Measurements from ENCODE around the gene TMPRSS15. TPM values are rescaled to one million over a fixed set of nuclear protein-coding genes. Genes with fewer than 3 reads are reported as not detected.
A peak's percentile ranks its signal among the peaks of the same experiment; 100 is the strongest.

Gene TMPRSS15
- total and polyA plus RNA-seq, 5 donors: not detected

- H3K4me3 ChIP-seq (ENCODE audit: low read length): no peak overlapping the region
- H3K27ac ChIP-seq (ENCODE audit: low read length): no peak overlapping the region
- ATAC-seq (no peak), DNase-seq (no peak)
- H3K27me3 ChIP-seq (ENCODE audit: control insufficient read depth, insufficient read depth): no peaks in the 10 kb centered on the region
- intact Hi-C loops (cut with DNase I): no loop called here
- WGBS: 92% methylated on average over 1 of the region's 1 CpG
- H3K4me1 ChIP-seq (ENCODE audit: control insufficient read depth, insufficient read depth, low read length): no peaks in the 10 kb centered on the region
- no peaks in the 10 kb centered on the region for H3K9me3 ChIP-seq (ENCODE audit: control insufficient read depth, low read length)
These were observed 134.7 kb downstream of the TMPRSS15 start for GRCh38 chr21:18268906-18269305.

- DNase-seq (no peak), ATAC-seq (no peak)
- Histone ChIP-seq H3K27ac (ENCODE audit: low read length) (no peak overlapping the region), H3K9me3 (ENCODE audit: control insufficient read depth, low read length) (no peaks in the 10 kb centered on the region), H3K27me3 (ENCODE audit: control insufficient read depth, insufficient read depth) (no peaks in the 10 kb centered on the region), H3K4me1 (ENCODE audit: control insufficient read depth, insufficient read depth, low read length) (no peaks in the 10 kb centered on the region), H3K4me3 (ENCODE audit: low read length) (no peak overlapping the region)
- intact Hi-C loops (cut with DNase I): no loop called here
- 80% methylated on average over 1 of the region's 1 CpG for WGBS
These were observed 136.1 kb downstream of the TMPRSS15 start for GRCh38 chr21:18267496-18267895.

GRCh38 chr21:18265944-18266343 lies 137.6 kb downstream of the TMPRSS15 start:
- WGBS: 70% methylated on average over 2 of the region's 2 CpGs
- H3K4me1 ChIP-seq (ENCODE audit: control insufficient read depth, insufficient read depth, low read length): no peaks in the 10 kb centered on the region
- DNase-seq (no peak), ATAC-seq (no peak)
- H3K4me3 ChIP-seq (ENCODE audit: low read length): no peak overlapping the region
- H3K27me3 ChIP-seq (ENCODE audit: control insufficient read depth, insufficient read depth): no peaks in the 10 kb centered on the region
- H3K27ac ChIP-seq (ENCODE audit: low read length): no peak overlapping the region
- H3K9me3 ChIP-seq (ENCODE audit: control insufficient read depth, low read length): no peaks in the 10 kb centered on the region
- intact Hi-C loops (cut with DNase I): no loop called here

- WGBS: 65% methylated on average over 2 of the region's 2 CpGs
- DNase-seq: no peak
- no peak overlapping the region for H3K27ac ChIP-seq (ENCODE audit: low read length)
- H3K9me3 ChIP-seq (ENCODE audit: control insufficient read depth, low read length): no peaks in the 10 kb centered on the region
- H3K4me1 ChIP-seq (ENCODE audit: control insufficient read depth, insufficient read depth, low read length): no peaks in the 10 kb centered on the region
- ATAC-seq: peak in 1 of 2 donors; percentile 54
- intact Hi-C loops (cut with DNase I): no loop called here
- no peaks in the 10 kb centered on the region for H3K27me3 ChIP-seq (ENCODE audit: control insufficient read depth, insufficient read depth)
- no peak overlapping the region for H3K4me3 ChIP-seq (ENCODE audit: low read length)
These were observed 149.8 kb downstream of the TMPRSS15 start for GRCh38 chr21:18253799-18254198.

GRCh38 chr21:18253221-18253620 lies 150.4 kb downstream of the TMPRSS15 start:
- WGBS: 54% methylated on average over 2 of the region's 2 CpGs
- H3K27me3 ChIP-seq (ENCODE audit: control insufficient read depth, insufficient read depth): no peaks in the 10 kb centered on the region
- no peak overlapping the region for H3K27ac ChIP-seq (ENCODE audit: low read length)
- intact Hi-C loops (cut with DNase I): no loop called here
- ATAC-seq (peak in 1 of 2 donors; percentile 45), DNase-seq (no peak)
- no peaks in the 10 kb centered on the region for H3K4me1 ChIP-seq (ENCODE audit: control insufficient read depth, insufficient read depth, low read length)
- no peaks in the 10 kb centered on the region for H3K9me3 ChIP-seq (ENCODE audit: control insufficient read depth, low read length)
- H3K4me3 ChIP-seq (ENCODE audit: low read length): no peak overlapping the region

GRCh38 chr21:18252680-18253079 lies 150.9 kb downstream of the TMPRSS15 start:
- H3K9me3 ChIP-seq (ENCODE audit: control insufficient read depth, low read length): no peaks in the 10 kb centered on the region
- no peak for ATAC-seq
- DNase-seq: peak in 2 of 3 donors; percentile 21 to 38
- H3K27ac ChIP-seq (ENCODE audit: low read length): no peak overlapping the region
- no peaks in the 10 kb centered on the region for H3K4me1 ChIP-seq (ENCODE audit: control insufficient read depth, insufficient read depth, low read length)
- WGBS: 37% methylated on average over 5 of the region's 5 CpGs
- intact Hi-C loops (cut with DNase I): no loop called here
- H3K27me3 ChIP-seq (ENCODE audit: control insufficient read depth, insufficient read depth): no peaks in the 10 kb centered on the region
- H3K4me3 ChIP-seq (ENCODE audit: low read length): no peak overlapping the region

- ATAC-seq: no peak
- Histone ChIP-seq H3K27ac (ENCODE audit: low read length) (no peak overlapping the region), H3K27me3 (ENCODE audit: control insufficient read depth, insufficient read depth) (no peaks in the 10 kb centered on the region), H3K9me3 (ENCODE audit: control insufficient read depth, low read length) (no peaks in the 10 kb centered on the region), H3K4me3 (ENCODE audit: low read length) (no peak overlapping the region), H3K4me1 (ENCODE audit: control insufficient read depth, insufficient read depth, low read length) (no peaks in the 10 kb centered on the region)
- intact Hi-C loops (cut with DNase I): no loop called here
- 49% methylated on average over 4 of the region's 4 CpGs for WGBS
- DNase-seq: no peak
These were observed 151.3 kb downstream of the TMPRSS15 start for GRCh38 chr21:18252256-18252655.

DNA sequence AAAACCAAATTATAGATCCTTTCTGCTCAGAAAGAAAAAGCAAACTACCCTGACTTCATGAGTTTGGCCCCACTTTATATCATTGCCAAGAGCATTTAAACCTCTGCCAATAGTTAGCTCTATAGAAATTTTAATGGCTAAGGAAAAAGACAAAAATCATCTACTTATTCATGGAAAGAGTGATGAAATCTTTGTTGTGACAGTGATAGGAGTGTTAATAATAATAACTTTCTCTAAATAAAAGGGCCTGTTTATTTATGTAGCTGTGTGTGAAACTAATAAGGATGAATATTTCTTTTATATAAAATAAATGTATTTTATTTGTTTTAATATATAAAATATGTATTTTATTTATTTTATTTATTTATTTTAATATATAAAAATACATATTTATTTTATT lies 152.5 kb downstream of the TMPRSS15 start:
- no peak for ATAC-seq
- Histone ChIP-seq H3K4me1 (ENCODE audit: control insufficient read depth, insufficient read depth, low read length) (no peaks in the 10 kb centered on the region), H3K4me3 (ENCODE audit: low read length) (no peak overlapping the region), H3K9me3 (ENCODE audit: control insufficient read depth, low read length) (no peaks in the 10 kb centered on the region), H3K27me3 (ENCODE audit: control insufficient read depth, insufficient read depth) (no peaks in the 10 kb centered on the region), H3K27ac (ENCODE audit: low read length) (no peak overlapping the region)
- intact Hi-C loops (cut with DNase I): no loop called here
- DNase-seq: no peak

GRCh38 chr21:18249672-18250071 lies 153.9 kb downstream of the TMPRSS15 start:
- WGBS: 40% methylated on average over 2 of the region's 2 CpGs

GRCh38 chr21:18248171-18248570 lies 155.4 kb downstream of the TMPRSS15 start:
- Histone ChIP-seq H3K9me3 (ENCODE audit: control insufficient read depth, low read length) (no peaks in the 10 kb centered on the region), H3K27me3 (ENCODE audit: control insufficient read depth, insufficient read depth) (no peaks in the 10 kb centered on the region), H3K4me3 (ENCODE audit: low read length) (no peak overlapping the region), H3K4me1 (ENCODE audit: control insufficient read depth, insufficient read depth, low read length) (no peaks in the 10 kb centered on the region), H3K27ac (ENCODE audit: low read length) (no peak overlapping the region)
- DNase-seq (no peak), ATAC-seq (no peak)
- 81% methylated on average over 1 of the region's 1 CpG for whole genome bisulfite sequencing
- intact Hi-C loops (cut with DNase I): no loop called here

More at GRCh38 chr21:18249672-18250071, 153.9 kb downstream of the TMPRSS15 start:
- Histone ChIP-seq H3K4me1 (ENCODE audit: control insufficient read depth, insufficient read depth, low read length) (no peaks in the 10 kb centered on the region), H3K27ac (ENCODE audit: low read length) (no peak overlapping the region), H3K27me3 (ENCODE audit: control insufficient read depth, insufficient read depth) (no peaks in the 10 kb centered on the region), H3K4me3 (ENCODE audit: low read length) (no peak overlapping the region), H3K9me3 (ENCODE audit: control insufficient read depth, low read length) (no peaks in the 10 kb centered on the region)
- DNase-seq (no peak), ATAC-seq (no peak)
- intact Hi-C loops (cut with DNase I): no loop called here

GRCh38 chr21:18245464-18245967 lies 158.1 kb downstream of the TMPRSS15 start:
- H3K27ac ChIP-seq (ENCODE audit: low read length): no peak overlapping the region
- intact Hi-C loops (cut with DNase I): no loop called here
- DNase-seq: peak; percentile 26 to 54 (median 50)
- H3K27me3 ChIP-seq (ENCODE audit: control insufficient read depth, insufficient read depth): no peaks in the 10 kb centered on the region
- 7% methylated on average over 22 of the region's 22 CpGs for WGBS
- ATAC-seq: peak; percentile 55 to 70
- H3K4me3 ChIP-seq (ENCODE audit: low read length): peak overlapping the region; percentile 8
- H3K9me3 ChIP-seq (ENCODE audit: control insufficient read depth, low read length): no peaks in the 10 kb centered on the region
- H3K4me1 ChIP-seq (ENCODE audit: control insufficient read depth, insufficient read depth, low read length): no peaks in the 10 kb centered on the region
